Activated CD4-positive, alpha-beta T cell treated with anti-CD3 and anti-CD28 coated beads for 48 hours (primary cell): ENCODE data around the gene MTHFSD.

Experiments
- DNase-seq: peaks from one replicate; pipeline ENCODE4 v3.0.0-alpha.2; 2020

The MTHFSD gene

DNA sequence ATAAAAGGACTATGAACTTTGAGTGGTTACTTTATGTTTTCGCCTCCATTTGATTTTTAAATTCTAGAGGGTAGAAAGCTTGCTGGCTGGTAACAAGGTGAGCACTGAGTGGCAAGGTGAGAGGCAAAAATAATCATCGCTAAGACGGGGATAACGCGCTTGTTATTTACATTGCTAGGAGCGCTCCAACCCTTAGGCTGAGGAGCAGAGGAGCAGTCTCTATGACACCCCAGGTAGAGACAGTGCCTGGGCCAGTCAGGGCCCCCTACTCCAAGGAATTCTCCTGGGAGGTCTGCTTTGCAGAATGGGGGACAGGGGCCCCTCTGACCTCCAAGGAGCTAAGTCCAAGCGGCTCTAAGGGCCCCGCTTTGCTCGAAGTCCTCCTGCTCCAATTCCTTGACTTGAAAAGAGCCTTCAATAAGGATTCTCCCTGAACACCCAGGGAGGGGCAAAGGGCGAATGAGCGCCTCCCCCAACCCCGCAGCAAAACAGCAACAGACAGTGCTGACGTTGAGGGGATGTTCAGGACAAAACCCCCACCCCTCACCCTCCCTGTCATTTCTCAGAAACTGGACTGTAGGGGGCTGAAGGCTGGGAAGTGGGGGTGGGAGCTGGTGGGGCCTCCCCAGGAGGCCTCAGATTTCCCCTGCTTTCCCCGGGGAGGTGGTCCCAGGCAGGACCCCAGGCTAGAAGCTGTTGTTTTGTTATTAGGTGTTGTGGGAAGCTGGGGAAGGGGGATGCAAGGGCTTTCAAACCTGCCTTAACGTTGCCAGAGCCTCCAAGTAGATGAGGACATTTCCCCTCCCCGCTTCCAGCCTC is 54.9 kb downstream of the MTHFSD start:
- DNase-seq = no peak

DNA sequence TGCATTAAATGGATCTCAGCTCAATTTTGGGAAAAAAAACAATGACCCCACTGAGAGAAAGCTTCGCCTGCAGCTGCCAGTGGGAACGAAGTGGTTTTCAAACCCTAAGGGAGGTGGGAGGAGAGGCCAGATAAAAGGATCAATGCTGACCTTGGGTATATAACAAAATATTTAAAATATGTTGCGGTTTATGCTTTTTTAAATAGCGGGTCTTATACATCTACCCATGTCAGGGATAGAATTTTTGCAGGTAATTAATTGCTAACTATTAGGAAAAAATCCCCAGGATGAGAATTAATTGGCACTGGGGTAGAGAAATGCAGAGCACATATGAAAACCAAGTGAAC is 55.6 kb downstream of the MTHFSD start:
- DNase-seq = no peak

GRCh38 chr16:86498671-86499439 is 56.2 kb downstream of the MTHFSD start:
- peak; percentile 34 for DNase-seq

DNA sequence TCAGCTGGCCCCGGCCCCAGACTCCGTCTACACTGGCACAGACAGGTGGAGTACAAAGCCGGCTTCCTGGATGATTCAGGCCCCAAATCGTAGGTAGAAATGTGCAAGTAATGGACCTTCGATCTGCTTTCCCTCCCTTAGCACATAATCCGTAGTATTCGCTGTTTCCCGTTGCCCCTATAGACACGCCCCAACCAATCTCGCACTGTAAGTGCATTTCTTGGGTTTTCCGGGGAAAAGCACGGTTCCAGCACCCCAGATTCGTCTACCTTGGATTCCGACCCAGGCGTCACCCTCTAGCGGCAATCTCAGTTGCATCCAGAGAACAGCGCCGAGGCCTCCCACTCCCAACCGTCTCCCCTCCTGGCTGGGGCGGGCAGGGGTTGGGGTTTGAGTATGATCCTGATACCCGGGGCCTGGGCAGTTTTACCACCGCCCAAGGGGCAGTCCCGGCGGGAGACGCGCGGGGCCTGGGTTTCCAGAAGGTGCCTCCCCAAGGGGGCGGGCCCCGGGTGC is 56.8 kb downstream of the MTHFSD start:
- no peak for DNase-seq

GRCh38 chr16:86497551-86498021 is 57.4 kb downstream of the MTHFSD start:
- DNase-seq = no peak

DNA sequence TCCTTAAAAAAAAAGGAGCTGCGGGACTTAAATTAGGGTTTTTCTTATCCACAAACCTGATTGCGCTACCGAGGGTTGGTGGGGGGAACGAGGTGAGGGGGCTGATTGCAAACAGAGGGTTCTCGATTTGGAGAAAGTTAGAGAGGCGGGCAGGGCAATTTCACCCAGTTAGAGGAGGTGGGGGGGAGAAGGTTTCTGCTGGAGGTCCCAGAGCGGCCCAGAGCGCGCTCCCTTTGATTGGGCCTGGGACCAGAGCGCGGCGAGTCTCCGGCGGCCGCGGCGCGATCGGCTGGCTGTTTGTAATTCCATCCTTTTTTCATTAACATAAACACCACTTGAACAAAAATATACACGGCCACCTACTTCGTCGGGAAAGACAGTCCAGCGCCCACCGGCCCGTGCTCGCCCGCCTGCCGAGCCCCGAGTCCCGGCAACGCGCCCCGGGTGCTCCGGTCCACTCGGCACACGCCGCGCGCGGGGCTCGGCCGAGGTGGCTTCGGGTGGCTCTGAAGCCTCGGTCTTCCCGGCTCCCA is 58.0 kb downstream of the MTHFSD start:
- no peak for DNase-seq

DNA sequence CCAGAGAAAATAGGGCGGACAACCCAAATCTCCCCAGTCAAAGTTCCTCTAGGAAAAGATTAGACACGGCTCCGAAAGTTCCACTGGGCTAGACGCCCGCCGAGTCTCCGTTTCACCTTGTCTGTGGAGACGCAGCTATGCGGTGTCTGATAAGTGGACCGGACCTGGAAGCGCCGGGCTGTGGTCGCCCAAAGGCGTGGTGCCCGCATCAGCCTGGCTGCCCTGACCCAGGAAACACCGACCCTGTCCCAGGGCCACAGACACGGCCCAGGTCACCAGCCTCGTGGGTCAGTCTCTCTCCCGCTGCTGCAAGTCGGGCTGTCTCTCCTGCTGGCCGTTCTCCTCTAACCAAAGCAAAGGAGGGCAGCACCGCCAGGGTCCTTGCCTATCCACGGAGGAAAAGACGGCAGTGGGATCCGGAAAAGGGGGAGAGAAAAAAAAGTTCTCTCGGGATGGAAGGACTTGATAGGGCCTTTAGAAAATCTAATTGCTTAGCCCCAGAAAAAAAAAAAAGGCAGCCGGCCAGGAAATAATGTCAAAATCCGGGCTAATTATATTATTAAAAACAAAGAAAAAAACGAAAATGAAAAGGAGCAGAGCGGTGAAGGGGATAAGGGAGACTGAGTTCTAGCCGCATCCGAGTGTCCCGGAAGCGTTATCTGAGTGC is 58.6 kb downstream of the MTHFSD start:
- no peak for DNase-seq

DNA sequence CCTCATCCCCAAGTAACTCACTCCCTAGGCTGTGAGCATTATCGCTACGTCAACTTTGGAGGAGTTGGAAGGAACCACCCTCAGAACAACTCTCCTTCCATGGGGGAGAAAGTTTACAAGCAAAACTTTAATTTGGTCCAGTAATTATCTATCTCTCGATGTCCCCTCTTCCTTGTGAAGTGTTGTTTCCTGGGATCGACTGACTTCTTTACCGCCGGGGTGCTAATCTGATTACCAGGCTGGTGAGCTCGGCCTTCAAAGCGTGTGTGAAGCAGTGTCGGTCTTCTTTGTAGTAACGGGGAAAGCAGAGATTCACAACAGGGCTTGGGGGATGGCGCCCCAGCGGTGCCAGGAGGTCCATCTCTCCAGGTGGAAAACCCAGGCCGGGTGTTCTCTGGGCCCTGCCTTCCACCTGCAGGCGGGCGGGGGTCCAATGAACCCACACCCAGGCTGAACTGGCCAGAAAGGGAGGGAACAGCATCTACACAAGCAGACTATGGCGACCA is 59.2 kb downstream of the MTHFSD start:
- DNase-seq = no peak

- no peak for DNase-seq
Observed at GRCh38 chr16:86495357-86495701, 59.7 kb downstream of the MTHFSD start.

DNA sequence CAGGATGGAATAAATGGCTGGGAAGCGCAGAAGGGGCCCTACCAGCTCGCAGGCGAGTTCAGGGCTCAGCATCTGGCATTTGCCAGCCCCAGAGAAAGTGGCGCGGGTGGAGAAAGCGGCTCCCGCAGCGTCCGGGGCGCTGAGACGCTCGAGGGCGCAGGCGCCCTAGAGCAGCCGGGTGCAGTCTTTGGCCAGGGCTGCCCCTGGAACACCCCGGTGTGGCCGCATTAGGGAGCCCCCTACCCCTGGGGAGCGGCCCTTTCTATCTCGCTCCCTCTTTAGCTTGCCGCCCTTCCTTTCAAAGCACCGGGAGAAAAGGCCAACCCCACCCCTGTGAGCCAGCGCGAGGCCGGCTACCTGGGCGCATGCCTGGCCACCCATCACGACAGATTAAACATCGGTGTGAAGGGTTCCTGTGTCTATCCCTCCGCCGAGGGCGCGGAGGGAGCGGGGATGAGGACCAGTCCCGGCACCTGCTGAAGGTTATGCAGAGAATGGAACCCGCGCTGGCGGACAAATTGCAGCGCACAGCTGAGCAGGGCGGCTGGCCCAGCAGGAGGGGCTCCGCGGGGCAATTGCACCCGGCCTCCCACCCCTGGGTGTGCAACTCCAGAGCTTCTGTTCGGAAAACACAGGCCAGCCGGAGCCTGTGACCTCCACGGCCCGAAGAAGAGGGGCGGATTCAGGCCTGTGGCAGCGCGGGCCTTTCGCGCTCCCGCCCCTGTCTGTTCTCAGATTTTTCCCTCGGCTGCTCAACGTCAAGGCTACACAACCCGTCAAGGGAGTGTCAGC is 60.3 kb downstream of the MTHFSD start:
- DNase-seq = no peak

DNA sequence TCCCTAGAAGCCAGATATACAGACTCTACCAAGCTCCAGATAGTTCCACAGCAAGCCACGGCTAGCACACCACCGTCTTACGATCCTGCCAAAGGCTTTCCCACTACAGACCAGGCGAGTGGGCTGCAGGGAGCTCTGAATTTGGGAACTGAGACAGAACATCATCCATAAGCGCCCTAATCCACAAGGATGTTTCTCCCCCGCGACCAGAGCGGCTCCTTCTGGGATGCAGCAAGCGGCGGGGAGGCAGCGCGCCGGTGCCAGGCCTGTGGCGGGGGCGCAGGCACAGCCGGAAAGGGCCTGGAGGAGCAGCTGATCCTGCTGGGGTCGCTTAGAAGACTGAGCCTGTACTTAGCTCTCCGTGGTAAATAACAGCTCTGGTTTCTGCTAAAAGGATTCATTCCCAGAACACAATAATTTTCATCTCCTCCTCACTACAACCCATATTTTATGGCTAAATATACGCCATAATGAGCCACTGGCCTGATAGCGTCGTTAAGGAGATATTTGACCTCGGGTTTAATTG is 60.9 kb downstream of the MTHFSD start:
- no peak for DNase-seq

DNA sequence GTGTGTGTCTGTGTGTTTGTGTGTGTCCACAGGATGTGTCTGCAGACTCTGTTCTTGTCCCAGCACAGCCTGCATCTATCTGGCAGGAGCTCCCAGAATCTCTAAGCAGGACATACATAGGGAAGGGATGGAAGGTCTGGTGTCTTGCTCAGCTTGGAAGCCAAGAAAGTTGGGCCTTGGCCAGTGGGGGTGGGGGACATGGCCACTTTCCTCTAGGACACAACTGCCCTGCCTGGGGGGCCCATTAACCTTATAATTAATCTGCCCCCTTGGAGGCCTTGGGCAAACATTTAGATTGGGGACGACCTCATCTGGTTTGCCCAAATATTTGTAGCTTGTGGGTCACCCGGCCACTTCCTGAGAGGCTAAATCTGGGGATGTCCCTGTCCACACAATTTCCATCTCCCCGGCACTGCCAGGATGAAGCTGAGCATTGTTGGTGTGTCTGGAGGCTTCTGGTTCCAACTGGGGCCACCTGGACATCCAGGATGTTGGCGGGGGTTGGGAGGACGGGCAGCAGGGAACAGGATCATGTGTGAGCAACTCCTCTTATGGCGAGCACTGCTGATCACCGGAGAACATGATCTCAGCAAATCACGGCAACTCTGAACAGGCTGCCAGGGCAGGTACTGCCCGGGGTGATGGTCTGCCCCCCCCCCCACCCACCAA is 61.9 kb downstream of the MTHFSD start:
- DNase-seq = no peak

GRCh38 chr16:86492267-86492960 is 62.6 kb downstream of the MTHFSD start:
- DNase-seq = no peak

DNA sequence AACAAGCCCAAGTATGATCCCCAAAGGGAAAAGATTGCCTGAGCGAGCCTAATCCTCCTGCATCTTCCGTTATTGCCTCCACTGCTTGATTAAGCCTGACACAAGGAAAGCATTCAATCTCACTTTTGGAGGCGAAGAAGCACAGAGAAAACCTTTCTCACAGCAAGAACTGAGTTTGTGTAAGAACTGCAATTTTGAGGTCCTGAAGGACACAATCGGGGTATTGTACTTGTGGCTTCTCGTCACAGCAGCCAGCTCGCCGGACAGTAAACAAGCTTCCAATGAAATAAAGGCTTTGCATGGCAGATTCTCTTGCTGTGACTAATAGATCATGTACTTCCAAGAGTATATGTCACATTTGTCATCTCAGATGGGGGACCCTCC is 63.4 kb downstream of the MTHFSD start:
- DNase-seq = no peak

- no peak for DNase-seq
Observed at GRCh38 chr16:86490859-86491639, 64.0 kb downstream of the MTHFSD start.

- DNase-seq = no peak
Observed at GRCh38 chr16:86485746-86486145, 69.3 kb downstream of the MTHFSD start.

DNA sequence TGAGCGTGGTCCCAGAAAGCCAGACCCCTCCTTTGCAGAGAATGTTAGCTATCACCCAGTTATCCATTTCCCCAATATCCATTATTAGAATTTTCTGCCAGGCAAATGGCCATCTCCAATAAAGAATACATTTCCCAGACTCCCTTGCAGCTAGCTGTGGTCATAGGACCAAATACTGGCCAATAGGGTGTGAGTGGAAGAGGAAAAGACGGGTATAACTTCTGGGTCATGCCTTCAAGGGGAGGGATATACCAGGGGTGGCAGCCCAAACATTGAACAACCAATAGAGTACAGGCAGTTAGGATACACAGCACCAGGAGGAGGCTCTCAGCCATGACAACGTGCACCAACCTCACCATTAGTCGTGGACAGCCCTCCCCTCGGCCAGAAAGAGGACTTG is 70.8 kb downstream of the MTHFSD start:
- DNase-seq = no peak

GRCh38 chr16:86481607-86482006 is 73.4 kb downstream of the MTHFSD start:
- DNase-seq = no peak

GRCh38 chr16:86480444-86480843 is 74.6 kb downstream of the MTHFSD start:
- no peak for DNase-seq
